Measurements from ENCODE around the gene EZR. TPM values are rescaled to one million over a fixed set of nuclear protein-coding genes. Genes with fewer than 3 reads are reported as not detected.

Gene EZR
- 100 to 1,000 TPM; 177 to 180 TPM for total RNA-seq

- peaks cover 40% of the 10 kb centered on the region for H3K4me1 Mint-ChIP-seq (ENCODE audit: low read depth)
- peak; percentile 59 for ATAC-seq
- DNase-seq, result peak; percentile 87
- H3K27me3 Mint-ChIP-seq (ENCODE audit: low read depth), result no peaks in the 10 kb centered on the region
- H3K36me3 Mint-ChIP-seq (ENCODE audit: low read depth), result peaks cover 37% of the 10 kb centered on the region
- ChIA-PET CTCF (interaction anchor here (0.7 to 1.6 kb wide), 4 partner anchors 10 to 315 kb away, joined by 3 to 4 read pairs (median 3); no protein-coding TSS in a partner anchor), POLR2A (interaction anchor here (0.6 to 2.0 kb wide), 16 partner anchors 11 to 287 kb away, joined by 3 to 35 read pairs (median 3); no protein-coding TSS in a partner anchor)
- peak within 1 kb of the TSS; percentile 75 for H3K4me3 Mint-ChIP-seq
- peak within 1 kb of the TSS; percentile 91 for H3K27ac Mint-ChIP-seq
- no peaks in the 10 kb centered on the region for H3K9me3 Mint-ChIP-seq (ENCODE audit: insufficient read depth)
Observed at GRCh38 chr6:158819213-158819976, at the start of gene EZR. Gene EZR (minus strand): TSS chr6:158819368. CDS start chr6:158818093, 1,275 bp downstream.

- H3K4me1 Mint-ChIP-seq (ENCODE audit: low read depth), result peaks cover 37% of the 10 kb centered on the region
- no peak overlapping the region for H3K4me3 Mint-ChIP-seq
- POLR2A ChIA-PET, result interaction anchor here (0.7 to 5.8 kb wide), 7 partner anchors 15 to 71 kb away, joined by 3 to 100 read pairs (median 16); partner anchors contain the start of gene EZR
Observed at GRCh38 chr6:158868122-158868480, 48.9 kb upstream of the EZR start.

GRCh38 chr6:158867381-158868121 lies 48.4 kb upstream of the EZR start:
- ATAC-seq (no peak), DNase-seq (no peak)
- Mint-ChIP-seq H3K9me3 (ENCODE audit: insufficient read depth) (no peaks in the 10 kb centered on the region), H3K27ac (peak overlapping the region; percentile 99), H3K4me1 (ENCODE audit: low read depth) (peaks cover 37% of the 10 kb centered on the region), H3K4me3 (no peak overlapping the region), H3K36me3 (ENCODE audit: low read depth) (peaks cover 8% of the 10 kb centered on the region), H3K27me3 (ENCODE audit: low read depth) (peaks cover 16% of the 10 kb centered on the region)
- ChIA-PET CTCF (interaction anchor here (1.1 to 4.1 kb wide), 4 partner anchors 13 to 267 kb away, joined by 3 to 25 read pairs (median 4); no protein-coding TSS in a partner anchor), POLR2A (interaction anchor here (0.9 to 5.8 kb wide), 5 partner anchors 15 to 56 kb away, joined by 4 to 100 read pairs (median 24); partner anchors contain the start of gene EZR)

More at GRCh38 chr6:158868122-158868480, 48.9 kb upstream of the EZR start:
- ATAC-seq (no peak), DNase-seq (peak; percentile 54)
- Mint-ChIP-seq H3K36me3 (ENCODE audit: low read depth) (peaks cover 8% of the 10 kb centered on the region), H3K27me3 (ENCODE audit: low read depth) (peaks cover 16% of the 10 kb centered on the region), H3K9me3 (ENCODE audit: insufficient read depth) (no peaks in the 10 kb centered on the region), H3K27ac (peak overlapping the region; percentile 99)
- CTCF ChIA-PET, result interaction anchor here (1.1 to 4.1 kb wide), 5 partner anchors 14 to 266 kb away, joined by 3 to 25 read pairs (median 5); no protein-coding TSS in a partner anchor

DNA sequence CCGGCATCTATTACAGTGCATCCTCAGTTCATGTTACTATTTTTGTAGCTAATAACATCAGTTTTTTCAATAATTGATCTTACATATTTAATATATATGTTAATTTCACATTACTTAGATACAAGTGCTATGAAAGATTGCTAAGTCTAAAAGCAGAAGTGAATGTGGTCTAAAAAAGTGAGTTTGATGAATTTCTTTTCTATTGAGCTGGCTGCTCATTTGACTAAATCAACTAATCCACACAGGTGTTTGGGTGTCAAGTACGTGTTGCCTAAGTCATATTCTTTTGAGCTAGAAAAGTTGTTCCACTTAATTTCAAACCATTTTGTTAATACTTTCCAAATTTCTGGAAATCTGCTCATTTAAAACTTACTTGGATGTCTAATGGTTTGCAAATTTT lies 46.6 kb upstream of the EZR start:
- DNase-seq (no peak), ATAC-seq (no peak)
- Mint-ChIP-seq H3K4me3 (no peak overlapping the region), H3K27me3 (ENCODE audit: low read depth) (peaks cover 18% of the 10 kb centered on the region), H3K36me3 (ENCODE audit: low read depth) (peaks cover 8% of the 10 kb centered on the region), H3K9me3 (ENCODE audit: insufficient read depth) (no peaks in the 10 kb centered on the region), H3K27ac (no peak overlapping the region), H3K4me1 (ENCODE audit: low read depth) (peaks cover 32% of the 10 kb centered on the region)
- CTCF ChIA-PET, result interaction anchor here (0.8 to 1.4 kb wide), 2 partner anchors 9 to 11 kb away, joined by 3 to 6 read pairs; no protein-coding TSS in a partner anchor
- POLR2A ChIA-PET, result interaction anchor here (5.8 kb wide), 1 partner anchor 13 kb away, joined by 100 read pairs; no protein-coding TSS in a partner anchor

DNA sequence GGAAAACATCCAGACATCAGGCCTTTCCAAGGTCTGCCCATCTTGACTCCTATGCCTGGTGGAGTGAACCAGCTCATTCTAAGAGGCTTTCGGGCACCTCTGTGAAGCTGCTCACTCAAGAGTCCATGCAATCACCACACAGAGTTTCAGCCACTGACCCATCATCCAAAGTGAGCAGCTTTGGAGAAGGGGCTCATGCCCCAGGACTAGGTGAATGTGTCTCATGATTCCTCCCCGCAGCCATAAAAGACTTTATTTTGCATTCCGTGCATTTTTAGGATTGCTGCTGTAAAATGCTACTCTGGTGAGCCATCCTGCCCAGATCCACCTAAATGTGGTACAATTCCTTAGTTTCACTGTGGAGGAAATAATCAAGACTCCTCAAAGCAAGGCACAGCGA lies 44.5 kb upstream of the EZR start:
- CTCF ChIA-PET, result no interaction called here
- peaks cover 14% of the 10 kb centered on the region for H3K4me1 Mint-ChIP-seq (ENCODE audit: low read depth)
- H3K27ac Mint-ChIP-seq, result no peak overlapping the region
- POLR2A ChIA-PET, result interaction anchor here (0.6 kb wide), 1 partner anchor 44 kb away, joined by 4 read pairs; no protein-coding TSS in a partner anchor
- no peak for DNase-seq
- peaks cover 6% of the 10 kb centered on the region for H3K36me3 Mint-ChIP-seq (ENCODE audit: low read depth)
- H3K9me3 Mint-ChIP-seq (ENCODE audit: insufficient read depth), result no peaks in the 10 kb centered on the region
- peaks cover 18% of the 10 kb centered on the region for H3K27me3 Mint-ChIP-seq (ENCODE audit: low read depth)
- H3K4me3 Mint-ChIP-seq, result no peak overlapping the region
- no peak for ATAC-seq

DNA sequence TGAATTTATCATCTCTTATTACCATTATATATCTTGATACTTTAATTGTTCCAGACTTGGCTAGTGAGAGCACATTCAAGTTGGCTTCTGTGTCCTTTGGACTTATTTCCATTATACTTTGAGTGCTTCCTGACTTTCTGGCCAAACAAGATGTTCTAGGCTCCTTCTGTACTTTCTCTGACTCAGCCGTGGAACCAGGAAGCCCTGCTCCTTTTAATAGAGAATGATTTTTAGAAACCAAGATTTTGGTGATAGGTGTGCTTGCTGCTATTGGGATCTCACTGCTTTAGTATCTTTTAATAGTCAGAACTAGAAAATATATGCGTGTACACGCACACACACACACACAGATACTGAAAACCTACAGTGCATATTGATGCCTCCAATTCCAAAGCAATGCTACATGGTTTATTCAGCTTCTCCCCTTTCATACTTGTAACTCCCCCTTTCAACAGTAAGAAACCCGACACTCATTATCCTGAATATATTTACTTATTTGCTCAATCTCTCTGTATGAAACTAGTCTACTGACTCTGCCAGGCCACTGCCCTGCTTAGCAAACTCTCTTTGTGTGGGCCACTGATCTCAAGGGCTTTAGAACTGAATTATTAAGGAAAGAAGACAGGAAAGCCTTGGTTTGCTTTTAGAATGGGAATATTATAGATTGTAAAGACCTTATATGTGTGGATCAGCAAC lies 42.7 kb upstream of the EZR start:
- Mint-ChIP-seq H3K36me3 (ENCODE audit: low read depth) (no peaks in the 10 kb centered on the region), H3K4me3 (no peak overlapping the region), H3K9me3 (ENCODE audit: insufficient read depth) (no peaks in the 10 kb centered on the region), H3K27ac (no peak overlapping the region), H3K27me3 (ENCODE audit: low read depth) (peaks cover 18% of the 10 kb centered on the region), H3K4me1 (ENCODE audit: low read depth) (peaks cover 3% of the 10 kb centered on the region)
- DNase-seq (no peak), ATAC-seq (no peak)
- CTCF ChIA-PET, result no interaction called here
- POLR2A ChIA-PET, result no interaction called here

- Mint-ChIP-seq H3K9me3 (ENCODE audit: insufficient read depth) (no peaks in the 10 kb centered on the region), H3K27me3 (ENCODE audit: low read depth) (peaks cover 17% of the 10 kb centered on the region), H3K4me1 (ENCODE audit: low read depth) (peaks cover 11% of the 10 kb centered on the region), H3K27ac (no peak overlapping the region), H3K4me3 (no peak overlapping the region), H3K36me3 (ENCODE audit: low read depth) (no peaks in the 10 kb centered on the region)
- DNase-seq (no peak), ATAC-seq (no peak)
- ChIA-PET POLR2A (no interaction called here), CTCF (no interaction called here)
Observed at GRCh38 chr6:158860279-158860865, 41.2 kb upstream of the EZR start.

- CTCF ChIA-PET, result interaction anchor here (1.0 kb wide), 1 partner anchor 10 kb away, joined by 3 read pairs; no protein-coding TSS in a partner anchor
- Mint-ChIP-seq H3K27me3 (ENCODE audit: low read depth) (no peaks in the 10 kb centered on the region), H3K27ac (no peak overlapping the region), H3K36me3 (ENCODE audit: low read depth) (no peaks in the 10 kb centered on the region), H3K4me3 (no peak overlapping the region), H3K4me1 (ENCODE audit: low read depth) (peaks cover 11% of the 10 kb centered on the region), H3K9me3 (ENCODE audit: insufficient read depth) (no peaks in the 10 kb centered on the region)
- no peak for DNase-seq
- POLR2A ChIA-PET, result no interaction called here
- ATAC-seq, result no peak
Observed at GRCh38 chr6:158856261-158856660, 37.1 kb upstream of the EZR start.

DNA sequence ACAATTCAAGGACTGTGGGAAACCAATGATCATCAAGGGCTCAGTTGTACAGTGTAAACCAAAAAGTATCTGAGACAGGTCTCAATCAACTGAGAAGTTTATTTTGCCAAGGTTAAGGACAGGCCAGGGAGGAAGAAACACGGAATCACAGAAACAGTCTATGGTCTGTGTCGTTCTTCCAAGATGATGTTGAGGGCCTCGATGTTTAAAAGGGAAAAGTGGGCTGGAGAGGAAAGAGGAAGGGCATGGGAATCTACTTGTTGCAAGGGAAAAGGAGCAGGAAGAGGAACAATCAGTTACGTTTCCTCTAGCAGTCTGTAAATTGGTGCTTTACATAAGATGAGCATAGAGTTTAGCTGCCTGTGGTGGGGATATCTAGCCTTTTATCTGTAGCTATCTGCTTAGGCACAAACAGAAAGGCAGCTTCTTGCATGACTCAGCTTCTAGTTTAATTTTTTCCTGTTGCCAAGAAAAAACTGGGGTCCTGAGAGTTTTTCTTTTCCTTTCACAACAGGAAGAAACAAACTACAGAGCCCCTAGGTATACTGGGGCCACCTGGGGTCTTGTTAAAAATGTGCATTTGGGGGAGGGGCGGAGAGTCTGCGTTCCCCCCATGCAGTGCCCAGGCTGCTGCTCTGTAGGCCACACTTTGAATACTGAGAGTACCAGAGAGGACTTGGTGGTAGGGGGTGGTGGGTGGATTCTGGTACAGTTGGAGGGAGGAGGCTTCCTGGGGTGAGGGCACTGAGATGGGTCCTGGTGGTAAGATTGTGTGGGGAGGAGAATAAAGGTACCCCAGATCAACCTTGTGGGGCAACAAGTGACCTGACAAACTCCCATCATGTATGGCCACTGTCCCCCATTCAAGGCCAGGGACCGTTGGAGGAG lies 35.3 kb upstream of the EZR start:
- Mint-ChIP-seq H3K27me3 (ENCODE audit: low read depth) (no peaks in the 10 kb centered on the region), H3K9me3 (ENCODE audit: insufficient read depth) (no peaks in the 10 kb centered on the region), H3K36me3 (ENCODE audit: low read depth) (no peaks in the 10 kb centered on the region), H3K4me3 (no peak overlapping the region), H3K4me1 (ENCODE audit: low read depth) (peaks cover 23% of the 10 kb centered on the region), H3K27ac (no peak overlapping the region)
- CTCF ChIA-PET, result interaction anchor here (1.0 to 2.7 kb wide), 6 partner anchors 9 to 104 kb away, joined by 3 to 25 read pairs (median 4); no protein-coding TSS in a partner anchor
- ATAC-seq (peak; percentile 24), DNase-seq (peak; percentile 35)
- POLR2A ChIA-PET, result interaction anchor here (0.7 to 5.4 kb wide), 11 partner anchors 9 to 838 kb away, joined by 3 to 100 read pairs (median 4); partner anchors contain the start of genes EZR and TAGAP

DNA sequence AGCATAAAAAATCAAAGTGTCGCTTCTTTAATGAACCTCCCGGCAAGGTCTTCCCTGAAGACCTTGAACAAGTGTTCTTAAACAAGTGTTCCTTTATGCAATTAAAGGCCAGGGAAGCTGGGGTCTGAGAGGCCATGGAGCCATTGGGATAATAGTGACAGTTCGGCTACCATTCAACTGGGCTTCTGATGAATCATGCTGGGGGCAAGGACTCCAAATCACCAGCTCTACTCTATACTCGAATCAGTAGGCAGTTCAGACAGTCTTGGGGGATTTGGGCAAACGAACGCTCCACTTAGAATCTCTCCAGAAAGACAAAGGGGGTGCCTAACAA lies 34.7 kb upstream of the EZR start:
- no peak overlapping the region for H3K4me3 Mint-ChIP-seq
- DNase-seq (no peak), ATAC-seq (no peak)
- H3K27ac Mint-ChIP-seq, result no peak overlapping the region
- no peaks in the 10 kb centered on the region for H3K36me3 Mint-ChIP-seq (ENCODE audit: low read depth)
- CTCF ChIA-PET, result interaction anchor here (1.0 to 2.7 kb wide), 6 partner anchors 9 to 105 kb away, joined by 3 to 25 read pairs (median 4); no protein-coding TSS in a partner anchor
- no peaks in the 10 kb centered on the region for H3K27me3 Mint-ChIP-seq (ENCODE audit: low read depth)
- POLR2A ChIA-PET, result interaction anchor here (0.6 to 5.4 kb wide), 11 partner anchors 9 to 191 kb away, joined by 3 to 100 read pairs (median 4); partner anchors contain the start of genes EZR and TAGAP
- peaks cover 27% of the 10 kb centered on the region for H3K4me1 Mint-ChIP-seq (ENCODE audit: low read depth)
- no peaks in the 10 kb centered on the region for H3K9me3 Mint-ChIP-seq (ENCODE audit: insufficient read depth)
